ENCODE measurements around the gene OVCH1.

DNA sequence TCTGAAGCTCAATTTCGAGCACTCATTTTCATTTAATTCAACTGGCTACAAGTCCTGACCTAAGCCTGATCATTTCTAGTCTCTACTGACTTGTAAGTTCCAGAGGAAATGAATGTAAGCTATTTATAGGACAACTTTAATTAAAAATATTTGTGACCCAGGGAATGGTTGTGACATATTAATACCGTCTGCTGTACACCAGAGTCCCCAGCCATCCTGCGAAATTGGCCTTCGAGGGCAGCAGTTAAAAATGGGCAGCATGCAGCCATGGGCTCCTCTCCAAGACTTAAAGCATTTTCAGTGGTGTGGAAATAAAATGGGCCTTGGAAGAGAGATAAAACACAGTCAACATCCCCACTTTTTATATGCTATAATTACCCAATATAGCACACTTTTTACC is 30.7 kb upstream of the OVCH1 start:
- no peak for TF ChIP-seq EZH2phosphoT487 (IDR thresholded peaks at IDR 0.05; ENCODE audit: low read depth)
- TF ChIP-seq, protein P1, sequence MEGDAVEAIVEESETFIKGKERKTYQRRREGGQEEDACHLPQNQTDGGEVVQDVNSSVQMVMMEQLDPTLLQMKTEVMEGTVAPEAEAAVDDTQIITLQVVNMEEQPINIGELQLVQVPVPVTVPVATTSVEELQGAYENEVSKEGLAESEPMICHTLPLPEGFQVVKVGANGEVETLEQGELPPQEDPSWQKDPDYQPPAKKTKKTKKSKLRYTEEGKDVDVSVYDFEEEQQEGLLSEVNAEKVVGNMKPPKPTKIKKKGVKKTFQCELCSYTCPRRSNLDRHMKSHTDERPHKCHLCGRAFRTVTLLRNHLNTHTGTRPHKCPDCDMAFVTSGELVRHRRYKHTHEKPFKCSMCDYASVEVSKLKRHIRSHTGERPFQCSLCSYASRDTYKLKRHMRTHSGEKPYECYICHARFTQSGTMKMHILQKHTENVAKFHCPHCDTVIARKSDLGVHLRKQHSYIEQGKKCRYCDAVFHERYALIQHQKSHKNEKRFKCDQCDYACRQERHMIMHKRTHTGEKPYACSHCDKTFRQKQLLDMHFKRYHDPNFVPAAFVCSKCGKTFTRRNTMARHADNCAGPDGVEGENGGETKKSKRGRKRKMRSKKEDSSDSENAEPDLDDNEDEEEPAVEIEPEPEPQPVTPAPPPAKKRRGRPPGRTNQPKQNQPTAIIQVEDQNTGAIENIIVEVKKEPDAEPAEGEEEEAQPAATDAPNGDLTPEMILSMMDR (IDR thresholded peaks at IDR 0.05; ENCODE audit: low read depth, low read length): no peak
